HG02623 (cell line): ENCODE measurements around the gene ADD2.

Experiments
- ATAC-seq: cut with Tn5 transposase; IDR thresholded peaks from one replicate; pipeline ENCODE4 v1.9.1; 2021; ENCODE audit warnings: moderate library complexity; ENCODE audit not compliant: unreplicated experiment

The ADD2 gene

GRCh38 chr2:70705160-70705850, 62.7 kb downstream of the ADD2 start:
- ATAC-seq, result no peak

GRCh38 chr2:70703900-70704549, 64.0 kb downstream of the ADD2 start:
- ATAC-seq, result no peak

GRCh38 chr2:70702711-70703395, 65.1 kb downstream of the ADD2 start:
- ATAC-seq, result no peak

- no peak for ATAC-seq
These were observed 69.2 kb downstream of the ADD2 start for GRCh38 chr2:70698847-70699246.

- ATAC-seq, result no peak
These were observed 70.2 kb downstream of the ADD2 start for GRCh38 chr2:70697603-70698383.

GRCh38 chr2:70696142-70696541, 71.9 kb downstream of the ADD2 start:
- ATAC-seq, result no peak

GRCh38 chr2:70692256-70692655, 75.7 kb downstream of the ADD2 start:
- ATAC-seq, result no peak

- no peak for ATAC-seq
These were observed 76.4 kb downstream of the ADD2 start for GRCh38 chr2:70691497-70692140.

- no peak for ATAC-seq
These were observed 77.2 kb downstream of the ADD2 start for GRCh38 chr2:70690846-70691245.

- ATAC-seq, result no peak
These were observed 79.6 kb downstream of the ADD2 start for GRCh38 chr2:70688427-70688826.

GRCh38 chr2:70687461-70687795, 80.6 kb downstream of the ADD2 start:
- ATAC-seq, result no peak

GRCh38 chr2:70686577-70687460, 81.2 kb downstream of the ADD2 start:
- ATAC-seq, result no peak

- ATAC-seq, result no peak
These were observed 82.2 kb downstream of the ADD2 start for GRCh38 chr2:70685771-70686171.

GRCh38 chr2:70684846-70685622, 83.0 kb downstream of the ADD2 start:
- ATAC-seq, result no peak

- no peak for ATAC-seq
These were observed 84.5 kb downstream of the ADD2 start for GRCh38 chr2:70683455-70683854.

GRCh38 chr2:70680735-70681134, 87.3 kb downstream of the ADD2 start:
- no peak for ATAC-seq

GRCh38 chr2:70679259-70679658, 88.7 kb downstream of the ADD2 start:
- ATAC-seq, result no peak

- no peak for ATAC-seq
These were observed 89.3 kb downstream of the ADD2 start for GRCh38 chr2:70678576-70679143.
